Hepatocyte (in vitro differentiated cells): ENCODE measurements around the gene PLXNC1.

Experiments used
- EZH2 ChIP-seq: fragments of 200-600 bp; sonication (generic); IDR thresholded peaks from 2 replicates; pipeline ENCODE4 v1.6.1; 2016; ENCODE audit warnings: antibody characterized with exemption, mild to moderate bottlenecking, borderline replicate concordance
- EZH2phosphoT487 ChIP-seq: fragments of 200-600 bp; sonication (generic); IDR thresholded peaks from one replicate; pipeline ENCODE4 v1.6.1; 2018; ENCODE audit warnings: antibody characterized with exemption, mild to moderate bottlenecking, low read depth, moderate library complexity; ENCODE audit not compliant: unreplicated experiment, severe bottlenecking
- TF ChIP-seq, protein P1 (sequence below): fragments of 200-600 bp; sonication (generic); IDR thresholded peaks from 2 replicates; pipeline ENCODE4 v1.5.1; 2016; ENCODE audit warnings: antibody characterized with exemption, mild to moderate bottlenecking; ENCODE audit not compliant: poor library complexity

DNA sequence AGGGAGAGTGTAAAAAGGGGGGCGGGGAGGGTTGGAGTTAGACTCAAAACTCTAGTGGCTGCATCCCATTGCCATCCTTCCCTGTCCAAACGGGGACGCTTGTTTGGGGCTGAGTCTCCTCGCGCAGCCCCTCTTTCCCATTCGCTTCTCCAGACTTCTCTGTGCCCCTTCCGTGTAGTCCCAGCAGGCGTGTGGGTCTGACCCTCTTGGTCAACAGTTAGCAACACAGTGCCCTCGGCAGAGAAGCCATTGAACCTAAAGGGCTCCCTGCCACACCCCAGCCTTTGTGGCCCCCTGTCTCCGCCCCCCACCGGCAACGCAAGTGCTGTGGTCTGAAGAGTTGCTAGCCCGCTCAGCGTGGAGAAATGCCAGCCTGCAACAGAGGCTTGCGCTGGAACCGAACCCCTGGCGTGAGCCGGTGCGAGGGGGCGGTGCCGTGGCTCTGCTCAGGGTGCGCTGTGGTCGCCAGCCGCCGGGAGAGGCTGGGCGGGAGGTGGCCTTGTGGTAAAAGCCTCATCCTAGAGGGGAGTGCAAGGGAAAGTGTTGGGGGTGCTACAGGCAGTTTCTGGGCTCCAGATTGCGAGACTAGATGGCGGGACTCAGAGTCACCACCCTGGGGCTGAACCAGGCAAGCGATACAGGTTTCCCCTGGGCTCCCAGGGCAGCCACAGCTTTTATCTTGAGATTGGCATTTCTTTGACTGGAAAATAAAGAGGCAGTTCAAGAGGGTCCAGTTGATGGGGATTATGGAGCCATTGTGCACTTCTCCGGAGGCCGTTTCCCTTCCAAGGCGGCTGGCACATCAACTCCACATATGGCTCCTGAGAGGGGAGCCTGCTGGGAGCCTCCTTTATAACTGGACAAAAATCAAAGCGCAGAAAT lies 2.1 kb downstream of the PLXNC1 start:
- no peak for TF ChIP-seq EZH2phosphoT487
- TF ChIP-seq, protein P1, sequence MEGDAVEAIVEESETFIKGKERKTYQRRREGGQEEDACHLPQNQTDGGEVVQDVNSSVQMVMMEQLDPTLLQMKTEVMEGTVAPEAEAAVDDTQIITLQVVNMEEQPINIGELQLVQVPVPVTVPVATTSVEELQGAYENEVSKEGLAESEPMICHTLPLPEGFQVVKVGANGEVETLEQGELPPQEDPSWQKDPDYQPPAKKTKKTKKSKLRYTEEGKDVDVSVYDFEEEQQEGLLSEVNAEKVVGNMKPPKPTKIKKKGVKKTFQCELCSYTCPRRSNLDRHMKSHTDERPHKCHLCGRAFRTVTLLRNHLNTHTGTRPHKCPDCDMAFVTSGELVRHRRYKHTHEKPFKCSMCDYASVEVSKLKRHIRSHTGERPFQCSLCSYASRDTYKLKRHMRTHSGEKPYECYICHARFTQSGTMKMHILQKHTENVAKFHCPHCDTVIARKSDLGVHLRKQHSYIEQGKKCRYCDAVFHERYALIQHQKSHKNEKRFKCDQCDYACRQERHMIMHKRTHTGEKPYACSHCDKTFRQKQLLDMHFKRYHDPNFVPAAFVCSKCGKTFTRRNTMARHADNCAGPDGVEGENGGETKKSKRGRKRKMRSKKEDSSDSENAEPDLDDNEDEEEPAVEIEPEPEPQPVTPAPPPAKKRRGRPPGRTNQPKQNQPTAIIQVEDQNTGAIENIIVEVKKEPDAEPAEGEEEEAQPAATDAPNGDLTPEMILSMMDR = no peak
- TF ChIP-seq EZH2 = no peak
